ENCODE measurements around the gene RFX3.

The RFX3 gene

GRCh38 chr9:3441197-3441816, 84.5 kb downstream of the RFX3 start:
- peak; percentile 48 for TF ChIP-seq CTCF (IDR thresholded peaks at IDR 0.05; ENCODE audit: insufficient read depth, low read depth, low read length, missing control alignments)
- H3K4me3 ChIP-seq (ENCODE audit: low read depth, low read length): no peak overlapping the region
- peak; percentile 81 for DNase-seq (ENCODE audit: low read depth)

DNA sequence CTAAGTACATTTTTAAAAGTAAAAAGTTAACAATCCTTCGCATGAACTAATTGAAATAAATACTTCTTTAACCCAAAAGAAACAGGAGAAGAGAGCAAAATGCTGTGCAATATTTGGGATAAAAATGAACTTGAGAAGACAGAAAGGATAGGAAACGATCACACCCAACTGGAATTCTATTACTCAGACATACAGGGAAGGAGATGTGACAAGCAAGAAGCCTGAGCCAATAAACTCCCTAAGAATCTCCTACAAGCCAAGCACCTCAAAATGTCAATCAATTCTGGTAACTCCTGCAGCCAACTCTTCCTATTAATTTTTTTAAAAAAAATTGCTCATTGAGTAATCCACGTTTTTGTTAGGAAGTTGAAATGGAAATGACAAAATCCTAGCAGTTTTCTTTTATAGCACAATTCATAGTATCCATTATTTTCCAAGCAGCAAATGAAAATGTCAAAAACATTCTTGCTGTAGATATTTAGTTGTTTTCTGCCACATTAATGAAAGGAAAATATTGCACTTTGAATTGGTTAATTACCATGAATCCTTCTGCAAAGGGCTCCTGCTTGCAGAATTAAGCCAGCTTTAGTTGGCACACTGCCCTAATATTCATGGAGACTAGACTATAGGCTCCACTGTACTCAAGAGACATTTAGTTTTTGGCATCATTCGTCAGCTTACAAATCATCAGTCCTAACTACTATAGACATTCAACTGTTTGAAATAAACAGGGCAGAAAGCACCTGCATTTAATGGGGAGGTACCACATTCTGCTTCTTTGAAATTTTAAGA, 89.0 kb downstream of the RFX3 start:
- TF ChIP-seq CTCF (IDR thresholded peaks at IDR 0.05; ENCODE audit: insufficient read depth, low read depth, low read length, missing control alignments): no peak
- DNase-seq (ENCODE audit: low read depth): no peak
- no peak overlapping the region for H3K4me3 ChIP-seq (ENCODE audit: low read depth, low read length)

GRCh38 chr9:3435732-3436131, 90.1 kb downstream of the RFX3 start:
- DNase-seq (ENCODE audit: low read depth): no peak
- TF ChIP-seq CTCF (IDR thresholded peaks at IDR 0.05; ENCODE audit: insufficient read depth, low read depth, low read length, missing control alignments): no peak
- H3K4me3 ChIP-seq (ENCODE audit: low read depth, low read length): no peak overlapping the region

GRCh38 chr9:3434594-3434993, 91.2 kb downstream of the RFX3 start:
- no peak for TF ChIP-seq CTCF (IDR thresholded peaks at IDR 0.05; ENCODE audit: insufficient read depth, low read depth, low read length, missing control alignments)
- no peak for DNase-seq (ENCODE audit: low read depth)

GRCh38 chr9:3433754-3434153, 92.0 kb downstream of the RFX3 start:
- no peak for TF ChIP-seq CTCF (IDR thresholded peaks at IDR 0.05; ENCODE audit: insufficient read depth, low read depth, low read length, missing control alignments)
- H3K4me3 ChIP-seq (ENCODE audit: low read depth, low read length): no peak overlapping the region
- DNase-seq (ENCODE audit: low read depth): no peak

More at GRCh38 chr9:3434594-3434993, 91.2 kb downstream of the RFX3 start:
- no peak overlapping the region for H3K4me3 ChIP-seq (ENCODE audit: low read depth, low read length)

GRCh38 chr9:3433066-3433465, 92.7 kb downstream of the RFX3 start:
- no peak overlapping the region for H3K4me3 ChIP-seq (ENCODE audit: low read depth, low read length)
- TF ChIP-seq CTCF (IDR thresholded peaks at IDR 0.05; ENCODE audit: insufficient read depth, low read depth, low read length, missing control alignments): no peak
- DNase-seq (ENCODE audit: low read depth): no peak
